ENCODE results near the gene SEMA7A.

SEMA7A gene

GRCh38 chr15:74423431-74424257, 10.1 kb downstream of the SEMA7A start:
- no peak for DNase-seq (ENCODE audit: low read depth)
- in situ Hi-C loops (cut with HindIII; ENCODE audit: low sequenced_read_pairs): no loop called here
- no peak overlapping the region for H3K4me3 ChIP-seq (ENCODE audit: low read depth, low read length)
- TF ChIP-seq CTCF (IDR thresholded peaks at IDR 0.05; ENCODE audit: low read depth, low read length, missing control alignments): no peak

DNA sequence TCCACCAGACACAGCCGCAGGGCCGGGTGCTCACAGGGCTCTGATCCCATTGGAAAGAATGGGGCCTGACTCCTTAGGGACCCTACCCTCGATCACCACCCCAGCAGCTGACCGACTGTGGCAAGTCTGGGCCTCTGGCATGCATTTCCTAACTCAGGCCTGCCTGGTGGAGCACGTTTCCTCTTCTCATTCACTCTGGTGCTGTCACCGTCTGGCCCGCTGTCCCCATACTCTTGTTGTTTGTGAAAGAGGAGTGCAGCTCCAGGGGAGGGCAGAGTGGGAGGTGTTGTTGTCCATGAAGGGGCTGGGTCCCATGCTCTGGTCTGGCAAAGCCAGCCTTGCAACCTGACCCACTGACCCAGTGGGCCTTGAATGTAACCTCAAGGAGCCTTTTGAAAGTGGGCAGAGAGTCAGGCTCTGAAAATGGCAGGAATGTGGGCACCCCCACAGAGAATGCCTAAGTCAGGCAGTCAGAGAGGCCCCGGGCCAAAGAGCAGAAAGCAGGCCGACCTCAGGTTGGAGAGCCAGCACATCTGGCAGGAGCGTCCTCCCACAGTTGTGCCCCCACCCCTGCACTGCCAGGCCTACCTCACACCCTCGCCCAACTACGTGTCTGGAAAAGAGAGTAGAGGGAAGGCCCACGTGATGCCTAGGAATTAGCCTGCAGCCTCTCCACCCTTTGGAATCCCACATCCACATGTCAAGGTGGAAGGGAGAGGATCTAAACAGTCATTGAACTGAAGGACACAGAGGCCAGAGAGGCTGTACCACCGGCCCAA, 10.9 kb downstream of the SEMA7A start:
- in situ Hi-C loops (cut with HindIII; ENCODE audit: low sequenced_read_pairs): no loop called here
- no peak overlapping the region for H3K4me3 ChIP-seq (ENCODE audit: low read depth, low read length)
- DNase-seq (ENCODE audit: low read depth): no peak
- TF ChIP-seq CTCF (IDR thresholded peaks at IDR 0.05; ENCODE audit: low read depth, low read length, missing control alignments): no peak

- no peak for DNase-seq (ENCODE audit: low read depth)
- no peak for TF ChIP-seq CTCF (IDR thresholded peaks at IDR 0.05; ENCODE audit: low read depth, low read length, missing control alignments)
- in situ Hi-C loops (cut with HindIII; ENCODE audit: low sequenced_read_pairs): no loop called here
- H3K4me3 ChIP-seq (ENCODE audit: low read depth, low read length): no peak overlapping the region
These were observed 11.5 kb downstream of the SEMA7A start for GRCh38 chr15:74422265-74422651.

GRCh38 chr15:74421302-74422245, 12.2 kb downstream of the SEMA7A start:
- no peak for TF ChIP-seq CTCF (IDR thresholded peaks at IDR 0.05; ENCODE audit: low read depth, low read length, missing control alignments)

GRCh38 chr15:74420193-74420905, 13.4 kb downstream of the SEMA7A start:
- in situ Hi-C loops (cut with HindIII; ENCODE audit: low sequenced_read_pairs): no loop called here
- no peak for DNase-seq (ENCODE audit: low read depth)
- H3K4me3 ChIP-seq (ENCODE audit: low read depth, low read length): no peak overlapping the region
- no peak for TF ChIP-seq CTCF (IDR thresholded peaks at IDR 0.05; ENCODE audit: low read depth, low read length, missing control alignments)

More at GRCh38 chr15:74421302-74422245, 12.2 kb downstream of the SEMA7A start:
- in situ Hi-C loops (cut with HindIII; ENCODE audit: low sequenced_read_pairs): no loop called here
- DNase-seq (ENCODE audit: low read depth): no peak
- H3K4me3 ChIP-seq (ENCODE audit: low read depth, low read length): no peak overlapping the region
